DMS153 treated with DMSO at 0.1 percent for 48 hours (cell line): ENCODE data around the gene GJB1.
"Not testable (repeated sequence)": the region's sequence is repeated elsewhere in the genome, so short reads cannot be mapped to it uniquely, and the experiment has no call there.

ENCODE experiments used
- DNase-seq: peaks from one replicate; lab custom pipeline; 2025; ENCODE audit not compliant: unreplicated experiment; lab: John Stamatoyannopoulos, UW

The GJB1 gene

DNA sequence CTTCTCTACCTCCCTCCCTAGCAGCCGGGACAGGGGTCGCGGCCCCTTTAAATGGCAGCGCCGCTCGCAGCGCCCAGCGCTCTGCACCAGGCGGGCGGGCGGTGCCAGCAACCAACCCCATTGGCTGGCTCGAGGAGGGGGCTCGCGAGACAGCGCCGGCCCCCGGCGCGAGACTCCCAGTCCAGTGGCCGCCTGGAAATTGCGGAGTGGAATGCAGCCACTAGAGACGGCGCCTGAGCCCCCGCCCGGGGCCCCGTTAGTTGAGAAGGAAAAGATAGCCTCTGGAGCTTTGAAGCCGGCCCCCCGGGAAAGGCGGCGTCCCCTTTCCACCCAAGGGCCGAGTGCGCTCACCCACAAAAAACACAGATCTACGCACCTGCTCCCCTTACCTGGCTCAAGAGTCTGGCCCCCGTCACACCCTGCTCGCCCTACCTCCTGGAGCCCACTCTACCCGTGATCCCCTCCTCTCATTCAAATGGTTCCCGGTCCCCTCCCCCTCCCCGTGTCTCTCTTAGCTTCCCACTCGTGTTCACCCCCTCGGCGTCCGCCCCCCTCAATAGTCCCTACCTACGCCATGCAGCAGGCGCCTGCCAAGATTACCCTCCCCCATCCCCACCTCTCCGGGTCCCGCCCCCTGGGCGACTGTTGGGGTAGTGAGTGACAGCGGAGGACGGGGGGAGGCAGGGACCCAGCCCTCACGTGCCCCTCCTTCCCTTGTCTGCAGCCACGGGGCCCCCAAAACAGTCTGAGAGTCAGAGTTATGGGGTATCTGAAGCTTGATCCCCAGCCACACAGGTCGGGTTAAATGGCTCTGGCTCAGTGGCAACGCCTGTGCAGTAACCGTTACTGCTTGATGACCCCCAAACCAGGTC is 31.3 kb downstream of the GJB1 start, which contains the start of gene ZMYM3:
ZMYM3 (minus strand) TSS at position 49 of the 872 bp plus-strand sequence. CDS start 885 bp downstream, outside the sequence.
- DNase-seq: peak; percentile 42

DNA sequence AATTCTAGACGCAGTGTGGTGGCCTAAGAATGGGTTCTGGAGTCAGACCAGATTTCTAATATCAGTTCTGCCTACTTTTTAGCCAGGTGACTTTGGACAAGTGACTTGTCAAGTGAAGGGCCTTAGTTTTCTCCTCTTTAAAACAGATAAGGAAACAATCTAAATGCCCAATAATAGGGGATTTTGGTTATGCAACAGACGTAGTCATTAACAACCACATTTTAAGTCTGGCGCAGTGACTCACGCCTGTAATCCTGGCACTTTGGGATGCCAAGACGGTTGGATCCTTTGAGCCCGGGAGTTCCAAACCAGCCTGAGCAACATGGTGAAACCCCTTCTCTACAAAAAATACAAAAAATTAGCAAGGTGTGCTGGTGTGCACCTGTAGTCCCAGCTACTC is 33.0 kb downstream of the GJB1 start:
- no peak for DNase-seq

DNA sequence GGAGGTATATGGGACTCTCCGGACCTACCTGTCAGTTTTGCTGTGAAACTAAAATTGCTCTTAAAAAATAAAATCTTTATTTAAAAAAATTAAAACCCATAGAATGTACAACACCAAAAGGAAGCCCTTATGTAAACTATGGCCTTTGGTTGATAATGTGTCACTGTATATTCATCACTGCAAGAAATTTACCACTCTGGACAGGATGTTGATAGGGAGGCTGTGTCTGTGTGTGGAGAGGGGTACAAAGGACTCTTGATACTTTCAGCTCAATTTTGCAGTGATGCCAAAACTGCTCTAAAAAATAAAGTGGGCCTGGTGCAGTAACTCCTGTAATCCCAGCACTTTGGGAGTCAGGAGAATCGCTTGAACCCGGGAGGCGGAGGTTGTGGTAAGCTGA is 33.8 kb downstream of the GJB1 start:
- DNase-seq: no peak

DNA sequence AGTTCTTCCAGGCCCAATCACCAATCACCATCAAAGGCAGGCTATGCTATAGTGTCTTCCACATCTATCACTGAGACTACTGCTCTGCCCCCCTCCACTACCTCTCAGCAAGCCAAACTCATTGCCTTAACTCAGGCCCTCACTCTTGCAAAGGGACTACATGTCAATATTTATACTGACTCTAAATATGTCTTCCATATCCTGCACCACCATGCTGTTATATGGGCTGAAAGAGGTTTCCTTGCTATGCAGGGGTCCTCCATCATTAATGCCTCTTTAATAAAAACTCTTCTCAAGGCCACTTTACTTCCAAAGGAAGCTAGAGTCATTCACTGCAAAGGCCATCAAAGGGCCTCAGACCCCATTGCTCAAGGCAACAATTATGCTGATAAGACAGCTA is 45.6 kb downstream of the GJB1 start:
- DNase-seq: not testable (repeated sequence)

DNA sequence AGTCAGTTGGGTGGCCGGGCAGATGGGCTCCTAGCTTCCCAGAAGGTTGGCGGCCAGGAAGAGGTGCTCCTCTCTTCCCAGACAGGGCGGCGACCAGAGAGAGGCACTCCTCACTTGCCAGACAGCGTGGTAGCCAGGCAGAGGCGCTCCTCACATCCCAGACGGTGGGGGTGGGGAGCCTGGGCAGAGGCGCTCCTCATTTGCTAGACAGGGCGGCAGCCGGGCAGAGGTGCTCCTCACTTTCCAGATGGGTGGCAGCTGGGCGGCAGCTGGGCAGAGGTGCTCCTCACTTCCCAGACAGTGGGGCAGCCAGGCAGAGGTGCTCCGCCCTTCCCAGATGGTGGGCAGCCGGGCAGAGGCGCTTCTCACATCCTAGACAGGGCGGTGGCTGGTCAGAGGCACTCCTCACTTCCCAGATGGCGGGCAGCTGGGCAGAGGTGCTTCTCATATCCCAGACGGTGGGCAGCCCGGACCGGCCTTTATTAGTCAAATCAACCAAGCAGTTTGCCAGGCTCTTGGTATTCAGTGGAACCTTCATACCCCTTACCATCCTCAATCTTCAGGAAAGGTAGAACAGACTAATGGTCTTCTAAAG is 46.9 kb downstream of the GJB1 start:
- no peak for DNase-seq

DNA sequence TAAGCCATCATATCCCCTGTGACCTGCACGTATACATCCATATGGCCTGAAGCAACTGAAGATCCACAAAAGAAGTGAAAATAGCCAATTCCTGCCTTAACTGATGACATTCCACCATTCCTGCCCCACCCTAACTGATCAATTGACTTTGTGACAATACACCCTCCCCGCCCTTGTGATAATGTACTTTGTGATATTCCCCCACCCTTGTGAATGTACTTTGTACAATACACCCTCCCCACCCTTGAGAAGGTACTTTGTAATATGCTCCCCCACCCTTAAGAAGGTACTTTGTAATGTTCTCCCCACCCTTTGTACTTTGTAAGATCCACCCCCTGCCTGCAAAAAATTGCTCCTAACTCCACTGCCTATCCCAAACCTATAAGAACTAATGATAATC is 49.3 kb downstream of the GJB1 start:
- not testable (repeated sequence) for DNase-seq
